Breast epithelium (tissue), 4 donors: ENCODE results near the gene BHLHE41. TPM values are rescaled to one million over a fixed set of nuclear protein-coding genes. Genes with fewer than 3 reads are reported as not detected.

Experiments used
- DNase-seq, 2 donors: peaks; one replicate each; pipeline ENCODE4 v3.0.0-alpha.2; 2019; ENCODE audit warnings: low spot score in 2 of 2
- H3K27ac ChIP-seq, 2 donors: fragments of 200-600 bp; sonication (generic) in 1 of 2; one replicate each; pipeline ENCODE4 v1.5.1; 2016 to 2019; ENCODE audit warnings: mild to moderate bottlenecking in 1 of 2
- H3K27me3 ChIP-seq, 2 donors: fragments of 200-600 bp; sonication (generic) in 1 of 2; one replicate each; pipeline versions ENCODE4 v1.5.1 to v1.6.0; 2017 to 2019; ENCODE audit warnings: control low read depth in 1 of 2, mild to moderate bottlenecking in 1 of 2
- H3K36me3 ChIP-seq: fragments of 200-600 bp; one replicate; pipeline ENCODE4 v1.5.1; 2019
- H3K4me1 ChIP-seq, 2 donors: fragments of 200-600 bp; sonication (generic); one replicate each; pipeline ENCODE4 v1.5.1; 2016 to 2019; ENCODE audit warnings: control low read depth in 1 of 2
- H3K4me3 ChIP-seq, 3 donors: fragments of 200-600 bp; sonication (generic); 1 replicate in 2 of 3; 2 replicates in 1 of 3; pipeline ENCODE4 v1.5.1; 2016 to 2019; ENCODE audit warnings: mild to moderate bottlenecking in 3 of 3, moderate library complexity in 2 of 3
- H3K9me3 ChIP-seq, 2 donors: fragments of 200-600 bp; sonication (generic) in 1 of 2; one replicate each; pipeline ENCODE4 v1.5.1; 2016 to 2019; ENCODE audit warnings: control low read depth in 1 of 2
- CTCF ChIP-seq, 3 donors: fragments of 450-650 bp; IDR thresholded peaks; one replicate each; pipeline ENCODE4 v1.5.1; 2016 to 2017; ENCODE audit warnings: antibody characterized with exemption in 3 of 3, mild to moderate bottlenecking in 3 of 3, moderate library complexity in 3 of 3
- POLR2A ChIP-seq: fragments of 450-650 bp; IDR thresholded peaks from one replicate; pipeline ENCODE4 v1.6.1; 2016; ENCODE audit warnings: antibody characterized with exemption, mild to moderate bottlenecking, moderate library complexity
- POLR2AphosphoS5 ChIP-seq, 3 donors: sonication (generic); formaldehyde crosslinking; IDR thresholded peaks; one replicate each; pipeline ENCODE4 v1.6.1; 2017; ENCODE audit warnings: antibody characterized with exemption in 3 of 3
- intact Hi-C: fragments of 100-400 bp; cut with DNase I; formaldehyde crosslinking; loops from one replicate; pipeline ENCODE4 v1.15.1; 2023; ENCODE audit warnings: low total_unique reads
- total RNA-seq, 3 donors: library from RNA; depleted of rRNA; stranded (reverse); fragments of >200 nt; gene quantifications; one replicate each; pipeline ENCODE4 v1.1.0, GENCODE V29; 2016

Gene BHLHE41
- total RNA-seq, 3 donors from 2014 or later: 5.6 to 29.7 (median 9.2) TPM

GRCh38 chr12:26116829-26117715 lies 7.8 kb downstream of the BHLHE41 start:
- no peaks in the 10 kb centered on the region for H3K36me3 ChIP-seq
- intact Hi-C loops: no loop called here
- H3K4me1 ChIP-seq: peaks cover 0 to 10% of the 10 kb centered on the region in 2 donors
- H3K4me3 ChIP-seq: no peak overlapping the region
- peak in 1 of 2 donors; percentile 41 for DNase-seq
- H3K27ac ChIP-seq: peak overlapping the region; percentile 60 to 98
- no peaks in the 10 kb centered on the region for H3K9me3 ChIP-seq
- TF ChIP-seq POLR2A (no peak), POLR2AphosphoS5 (IDR thresholded peaks at IDR 0.05) (no peak), CTCF (IDR thresholded peaks at IDR 0.05) (no peak)
- no peaks in the 10 kb centered on the region for H3K27me3 ChIP-seq

GRCh38 chr12:26114720-26115401 lies 10.0 kb downstream of the BHLHE41 start:
- Histone ChIP-seq H3K4me3 (peak overlapping the region; percentile 41 to 66 (median 59)), H3K9me3 (no peaks in the 10 kb centered on the region), H3K36me3 (no peaks in the 10 kb centered on the region), H3K27me3 (no peaks in the 10 kb centered on the region), H3K27ac (peak overlapping the region; percentile 96 to 98), H3K4me1 (peaks cover 0 to 10% of the 10 kb centered on the region in 2 donors)
- DNase-seq: no peak
- TF ChIP-seq CTCF (IDR thresholded peaks at IDR 0.05) (no peak), POLR2A (no peak), POLR2AphosphoS5 (IDR thresholded peaks at IDR 0.05) (no peak)
- intact Hi-C loops: no loop called here

- peak; percentile 90 to 94 for DNase-seq
- Histone ChIP-seq H3K27ac (peak overlapping the region; percentile 96 to 98), H3K9me3 (no peaks in the 10 kb centered on the region), H3K36me3 (no peaks in the 10 kb centered on the region), H3K4me3 (peak overlapping the region; percentile 41 to 66 (median 59)), H3K4me1 (peaks cover 0 to 10% of the 10 kb centered on the region in 2 donors), H3K27me3 (no peaks in the 10 kb centered on the region)
- TF ChIP-seq POLR2A (no peak), CTCF (IDR thresholded peaks at IDR 0.05) (peak; percentile 37 to 76 (median 46)), POLR2AphosphoS5 (IDR thresholded peaks at IDR 0.05) (peak; percentile 82 to 84 (median 83))
- intact Hi-C loops: no loop called here
Measured at GRCh38 chr12:26113853-26114719, 10.8 kb downstream of the BHLHE41 start.

- H3K27ac ChIP-seq: peak overlapping the region; percentile 96 to 98
- peaks cover 0 to 10% of the 10 kb centered on the region in 2 donors for H3K4me1 ChIP-seq
- DNase-seq: no peak
- TF ChIP-seq POLR2AphosphoS5 (IDR thresholded peaks at IDR 0.05): no peak
- no peak for TF ChIP-seq CTCF (IDR thresholded peaks at IDR 0.05)
- TF ChIP-seq POLR2A: no peak
- peak overlapping the region in 2 of 3 donors; percentile 59 to 66 for H3K4me3 ChIP-seq
- no peaks in the 10 kb centered on the region for H3K27me3 ChIP-seq
- H3K36me3 ChIP-seq: no peaks in the 10 kb centered on the region
- no peaks in the 10 kb centered on the region for H3K9me3 ChIP-seq
- intact Hi-C loops: no loop called here
Measured at GRCh38 chr12:26113181-26113654, 11.6 kb downstream of the BHLHE41 start.
